GM12892 (cell line): Measurements from ENCODE around the gene DDOST.

ENCODE experiments used
- POLR2A ChIP-seq: IDR thresholded peaks from 2 replicates; pipeline ENCODE4 v1.6.1; 2011; ENCODE audit warnings: low read depth, low read length, control low read depth
- POLR2AphosphoS5 ChIP-seq: IDR thresholded peaks from 2 replicates; pipeline ENCODE4 v1.6.1; 2011; ENCODE audit warnings: low read depth, low read length, control low read depth

DNA sequence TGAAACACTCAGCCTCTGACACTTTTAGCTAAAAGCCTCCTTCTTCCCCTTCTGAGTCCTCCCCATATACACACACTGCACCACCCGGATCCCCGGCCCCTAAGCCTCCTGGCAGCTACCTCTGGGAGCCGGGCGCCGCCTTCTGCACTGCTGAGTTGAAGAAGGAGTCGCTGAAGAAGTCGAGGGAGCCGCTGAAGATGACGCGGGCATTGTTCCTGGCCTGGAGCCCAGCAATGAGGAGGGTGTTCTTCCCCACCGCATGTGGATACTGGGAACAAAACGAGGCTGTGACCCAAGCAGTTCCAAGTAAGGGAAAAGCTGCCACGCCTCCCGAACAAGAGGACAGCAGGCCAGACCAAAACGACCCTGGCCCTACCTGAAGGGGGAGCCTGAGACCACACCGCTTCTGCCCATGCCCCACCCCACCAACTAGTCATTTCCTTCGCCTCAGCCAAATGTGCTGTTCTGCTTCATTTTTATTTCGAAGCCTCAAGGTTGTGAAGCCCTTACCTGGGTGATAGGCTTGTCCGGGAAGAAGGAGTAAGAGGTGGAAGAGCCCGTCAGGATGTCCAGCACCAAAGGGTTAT lies 7.0 kb downstream of the DDOST start:
- TF ChIP-seq POLR2A (no peak), POLR2AphosphoS5 (no peak)
